Gastrocnemius medialis (tissue), 4 donors: ENCODE data around the gene TNFRSF1B. TPM values are rescaled to one million over a fixed set of nuclear protein-coding genes. Genes with fewer than 3 reads are reported as not detected.

Experiments
- ATAC-seq, 2 donors: fragments of 150-250 bp; one replicate each; pipeline ENCODE4 v1.9.1; 2016
- DNase-seq, 2 donors: peaks; one replicate each; pipeline ENCODE4 v3.0.0-alpha.2; 2019
- H3K27ac ChIP-seq, 4 donors: fragments of 200-600 bp; sonication (generic); 1 replicate in 1 of 4; 2 replicates in 3 of 4; pipeline ENCODE4 v1.5.1; 2016 to 2018; ENCODE audit warnings: mild to moderate bottlenecking in 2 of 4, moderate library complexity in 1 of 4
- H3K27me3 ChIP-seq, 3 donors: fragments of 200-600 bp; sonication (generic) in 2 of 3; 1 replicate in 1 of 3; 2 replicates in 2 of 3; pipeline versions ENCODE4 v1.5.1 to v1.6.0; 2016 to 2019; ENCODE audit warnings: mild to moderate bottlenecking in 1 of 3, moderate library complexity in 1 of 3
- H3K36me3 ChIP-seq, 2 donors: fragments of 200-600 bp; sonication (generic) in 1 of 2; one replicate each; pipeline ENCODE4 v1.5.1; 2017 to 2018
- H3K4me1 ChIP-seq, 2 donors: fragments of 200-600 bp; sonication (generic) in 1 of 2; one replicate each; pipeline ENCODE4 v1.5.1; 2016 to 2017; ENCODE audit warnings: mild to moderate bottlenecking in 2 of 2
- H3K4me3 ChIP-seq, 4 donors: fragments of 200-600 bp; sonication (generic) in 3 of 4; 1 replicate in 1 of 4; 2 replicates in 3 of 4; pipeline ENCODE4 v1.5.1; 2016 to 2019; ENCODE audit warnings: mild to moderate bottlenecking in 2 of 4
- H3K9me3 ChIP-seq, 3 donors: fragments of 200-600 bp; sonication (generic) in 2 of 3; 1 replicate in 1 of 3; 2 replicates in 2 of 3; pipeline ENCODE4 v1.5.1; 2016 to 2019
- POLR2A ChIP-seq, 2 donors: fragments of 450-650 bp; IDR thresholded peaks; one replicate each; pipeline ENCODE4 v1.6.1; 2017; ENCODE audit warnings: antibody characterized with exemption in 2 of 2, mild to moderate bottlenecking in 2 of 2, moderate library complexity in 2 of 2
- in situ Hi-C, 4 donors: fragments of 200-750 bp; cut with MboI; loops; one replicate each; pipeline versions ENCODE4 v1.15.0 to v1.8.0; 2017; ENCODE audit warnings: low sequenced_read_pairs in 4 of 4
- intact Hi-C: fragments of 100-400 bp; cut with DNase I; formaldehyde crosslinking; loops from one replicate; pipeline ENCODE4 v1.15.1; 2023; ENCODE audit warnings: low total_unique reads
- microRNA-seq, 2 donors: library from miRNA; unstranded; fragments of <30 nt; microRNA quantifications; one replicate each; pipeline ENCODE4, GENCODE V29; 2016; ENCODE audit warnings: borderline replicate concordance in 2 of 2
- total RNA-seq, 4 donors: library from RNA; depleted of rRNA; stranded (reverse); fragments of >200 nt; gene quantifications; one replicate each; pipeline versions ENCODE4 v1.1.0 to v1.2.3, GENCODE V29; 2016
- TF ChIP-seq, protein P1 (sequence below), 5 experiments: fragments of 450-650 bp in 3 of 5; fragments of 200-600 bp in 2 of 5; sonication (generic) in 2 of 5; IDR thresholded peaks in 4 of 5; conservative IDR thresholded peaks in 1 of 5; 1 replicate in 4 of 5; 2 replicates in 1 of 5; pipeline ENCODE4 v1.5.1; 2016 to 2019; ENCODE audit warnings: antibody characterized with exemption in 5 of 5, mild to moderate bottlenecking in 3 of 5, moderate library complexity in 3 of 5

TNFRSF1B gene
- total RNA-seq, 4 donors from 2014 or later: 14.0 to 29.5 (median 18.8) TPM

DNA sequence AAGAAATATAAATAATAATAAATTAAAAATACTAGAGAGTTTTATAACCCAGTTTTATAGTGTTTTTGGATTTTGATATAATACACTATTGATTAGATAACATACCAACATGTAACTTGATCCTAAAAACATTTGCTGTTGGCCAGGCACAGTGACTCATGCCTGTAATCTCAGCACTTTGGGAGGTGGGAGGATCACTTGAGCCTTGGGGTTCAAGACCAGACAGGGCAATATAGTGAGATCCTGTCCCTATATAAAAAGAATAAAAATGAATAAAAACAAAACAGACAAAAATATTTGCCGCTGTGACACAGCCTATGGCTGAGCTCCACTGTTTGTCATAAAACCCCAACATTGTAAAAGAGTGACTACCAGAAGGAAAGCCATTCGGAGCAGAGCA lies 89.1 kb downstream of the TNFRSF1B start:
- Histone ChIP-seq H3K27me3 (no peaks in the 10 kb centered on the region), H3K36me3 (peaks cover 0 to 81% of the 10 kb centered on the region in 2 donors), H3K9me3 (no peaks in the 10 kb centered on the region), H3K4me3 (no peak overlapping the region), H3K27ac (no peak overlapping the region), H3K4me1 (no peaks in the 10 kb centered on the region)
- ATAC-seq: no peak
- DNase-seq: no peak
- in situ Hi-C loops (no loop called here), intact Hi-C loops (no loop called here)
- TF ChIP-seq, protein P1, sequence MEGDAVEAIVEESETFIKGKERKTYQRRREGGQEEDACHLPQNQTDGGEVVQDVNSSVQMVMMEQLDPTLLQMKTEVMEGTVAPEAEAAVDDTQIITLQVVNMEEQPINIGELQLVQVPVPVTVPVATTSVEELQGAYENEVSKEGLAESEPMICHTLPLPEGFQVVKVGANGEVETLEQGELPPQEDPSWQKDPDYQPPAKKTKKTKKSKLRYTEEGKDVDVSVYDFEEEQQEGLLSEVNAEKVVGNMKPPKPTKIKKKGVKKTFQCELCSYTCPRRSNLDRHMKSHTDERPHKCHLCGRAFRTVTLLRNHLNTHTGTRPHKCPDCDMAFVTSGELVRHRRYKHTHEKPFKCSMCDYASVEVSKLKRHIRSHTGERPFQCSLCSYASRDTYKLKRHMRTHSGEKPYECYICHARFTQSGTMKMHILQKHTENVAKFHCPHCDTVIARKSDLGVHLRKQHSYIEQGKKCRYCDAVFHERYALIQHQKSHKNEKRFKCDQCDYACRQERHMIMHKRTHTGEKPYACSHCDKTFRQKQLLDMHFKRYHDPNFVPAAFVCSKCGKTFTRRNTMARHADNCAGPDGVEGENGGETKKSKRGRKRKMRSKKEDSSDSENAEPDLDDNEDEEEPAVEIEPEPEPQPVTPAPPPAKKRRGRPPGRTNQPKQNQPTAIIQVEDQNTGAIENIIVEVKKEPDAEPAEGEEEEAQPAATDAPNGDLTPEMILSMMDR (IDR thresholded peaks at IDR 0.05 in 4 of 5, conservative IDR thresholded peaks at IDR 0.05 in 1 of 5): no peak
- no peak for TF ChIP-seq POLR2A (IDR thresholded peaks at IDR 0.05)

DNA sequence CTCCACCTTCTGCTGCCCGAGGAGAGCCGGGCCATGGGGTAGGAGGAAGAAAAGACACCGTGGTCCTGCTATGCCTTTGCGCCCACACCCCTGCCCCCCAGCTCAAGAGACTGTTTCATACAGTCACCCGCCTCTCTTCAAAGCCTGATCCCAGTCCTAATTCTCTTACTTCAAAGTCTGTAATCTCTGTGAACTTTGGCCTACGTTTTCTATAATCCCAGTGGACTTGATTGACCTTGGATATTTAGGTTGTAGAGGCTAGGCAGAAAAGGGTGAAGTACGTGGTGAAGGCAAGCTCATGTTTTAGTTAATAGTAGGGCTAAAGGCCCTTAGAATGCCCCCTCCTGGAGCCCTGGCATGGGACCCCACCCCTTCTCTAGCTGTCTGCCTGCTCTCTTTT lies 91.5 kb downstream of the TNFRSF1B start:
- H3K36me3 ChIP-seq: peaks cover 0 to 87% of the 10 kb centered on the region in 2 donors
- no peaks in the 10 kb centered on the region for H3K9me3 ChIP-seq
- H3K27me3 ChIP-seq: no peaks in the 10 kb centered on the region
- TF ChIP-seq, protein P1 (IDR thresholded peaks at IDR 0.05 in 4 of 5, conservative IDR thresholded peaks at IDR 0.05 in 1 of 5): no peak
- no peak for TF ChIP-seq POLR2A (IDR thresholded peaks at IDR 0.05)
- intact Hi-C loops (no loop called here), in situ Hi-C loops (no loop called here)
- DNase-seq: no peak
- H3K4me1 ChIP-seq: no peaks in the 10 kb centered on the region
- H3K27ac ChIP-seq: no peak overlapping the region
- no peak for ATAC-seq
- no peak overlapping the region for H3K4me3 ChIP-seq

Small RNA genes lying within 50 kb of the gene (microRNA-seq; reads per million reads assigned to microRNA genes)
- 0 reads per million in 2 donors for gene MIR4632
- gene MIR7846: 0 reads per million in 2 donors

Other genes starting within 250 kb of the TNFRSF1B start
- 100 to 1,000 TPM in 1 of 4 donors, 10 to 100 TPM in 3; 71.0 to 126 (median 85.1) TPM for gene KIAA2013, start 240.6 kb upstream of the TNFRSF1B start, total RNA-seq
- gene PLOD1, start 232.3 kb upstream of the TNFRSF1B start, total RNA-seq: 10 to 100 TPM; 23.9 to 66.5 (median 54.8) TPM
- gene MFN2, start 186.5 kb upstream of the TNFRSF1B start, total RNA-seq: 100 to 1,000 TPM; 176 to 282 (median 217) TPM
- 10 to 100 TPM; 32.4 to 43.1 (median 40.1) TPM for gene MIIP, start 147.5 kb upstream of the TNFRSF1B start, total RNA-seq
- gene TNFRSF8, start 103.7 kb upstream of the TNFRSF1B start, total RNA-seq: 1 to 10 TPM; 1.1 to 2.6 (median 1.4) TPM
- 10 to 100 TPM; 60.9 to 91.6 (median 71.6) TPM for gene VPS13D, start 63.0 kb downstream of the TNFRSF1B start, total RNA-seq